Measurements from ENCODE around the gene ADAMTSL4. TPM values are rescaled to one million over a fixed set of nuclear protein-coding genes. Genes with fewer than 3 reads are reported as not detected.

ADAMTSL4 gene
- total RNA-seq, 4 donors from 2014 or later: 7.2 to 22.7 (median 18.0) TPM

DNA sequence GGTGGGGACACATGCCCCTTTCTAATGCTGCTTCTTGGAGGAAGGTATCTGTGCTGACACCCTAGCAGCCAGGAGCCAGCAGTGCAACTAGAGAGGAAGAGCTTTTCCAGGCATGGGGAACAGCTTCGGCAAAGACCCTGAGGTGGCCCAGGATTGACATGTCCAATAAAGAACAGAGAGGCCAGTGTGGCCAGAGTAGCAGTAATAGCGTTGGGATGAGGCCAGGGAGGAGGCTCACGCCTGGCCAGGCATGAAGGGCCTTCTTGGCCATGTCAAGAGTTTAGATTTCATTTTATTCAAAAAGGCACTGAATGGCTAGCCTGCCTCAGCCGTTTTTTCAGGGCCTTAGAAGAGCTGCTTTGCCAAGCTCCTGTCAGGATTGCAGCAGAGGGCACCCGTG is 16.3 kb upstream of the ADAMTSL4 start:
- no peak overlapping the region for H3K4me3 ChIP-seq
- no peaks in the 10 kb centered on the region for H3K9me3 ChIP-seq
- H3K36me3 ChIP-seq: no peaks in the 10 kb centered on the region
- 25% methylated on average over 5 of the region's 5 CpGs for WGBS
- H3K27ac ChIP-seq: peak overlapping the region; percentile 72
- H3K4me1 ChIP-seq: peaks cover 19% of the 10 kb centered on the region
- TF ChIP-seq POLR2A (IDR thresholded peaks at IDR 0.05) (no peak), EP300 (IDR thresholded peaks at IDR 0.05) (no peak), POLR2AphosphoS5 (IDR thresholded peaks at IDR 0.05) (no peak)
- TF ChIP-seq, protein P1, sequence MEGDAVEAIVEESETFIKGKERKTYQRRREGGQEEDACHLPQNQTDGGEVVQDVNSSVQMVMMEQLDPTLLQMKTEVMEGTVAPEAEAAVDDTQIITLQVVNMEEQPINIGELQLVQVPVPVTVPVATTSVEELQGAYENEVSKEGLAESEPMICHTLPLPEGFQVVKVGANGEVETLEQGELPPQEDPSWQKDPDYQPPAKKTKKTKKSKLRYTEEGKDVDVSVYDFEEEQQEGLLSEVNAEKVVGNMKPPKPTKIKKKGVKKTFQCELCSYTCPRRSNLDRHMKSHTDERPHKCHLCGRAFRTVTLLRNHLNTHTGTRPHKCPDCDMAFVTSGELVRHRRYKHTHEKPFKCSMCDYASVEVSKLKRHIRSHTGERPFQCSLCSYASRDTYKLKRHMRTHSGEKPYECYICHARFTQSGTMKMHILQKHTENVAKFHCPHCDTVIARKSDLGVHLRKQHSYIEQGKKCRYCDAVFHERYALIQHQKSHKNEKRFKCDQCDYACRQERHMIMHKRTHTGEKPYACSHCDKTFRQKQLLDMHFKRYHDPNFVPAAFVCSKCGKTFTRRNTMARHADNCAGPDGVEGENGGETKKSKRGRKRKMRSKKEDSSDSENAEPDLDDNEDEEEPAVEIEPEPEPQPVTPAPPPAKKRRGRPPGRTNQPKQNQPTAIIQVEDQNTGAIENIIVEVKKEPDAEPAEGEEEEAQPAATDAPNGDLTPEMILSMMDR (IDR thresholded peaks at IDR 0.05): no peak
- no peaks in the 10 kb centered on the region for H3K27me3 ChIP-seq
- no peak for DNase-seq (ENCODE audit: low spot score in 2 of 2)

DNA sequence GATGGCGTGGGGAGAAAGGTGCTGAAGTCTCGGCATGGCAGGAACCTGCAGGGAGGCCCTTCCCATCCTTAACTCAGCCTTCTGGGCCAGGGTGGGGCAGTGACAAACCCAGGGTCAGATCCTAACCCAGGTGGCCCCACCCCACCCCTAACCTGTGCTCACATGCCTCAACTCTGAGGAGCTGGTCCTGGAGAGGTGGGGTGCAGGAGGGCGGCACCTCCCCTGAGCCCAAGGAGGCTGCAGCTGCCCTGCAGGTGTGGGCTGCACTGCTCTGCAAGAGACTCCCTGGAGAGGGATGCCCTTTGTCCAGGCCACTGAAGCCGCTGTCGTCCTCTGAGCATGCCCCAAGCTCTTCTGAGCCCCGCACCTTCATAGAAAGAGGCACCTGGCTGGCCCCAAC is 15.2 kb upstream of the ADAMTSL4 start:
- 71% methylated on average over 2 of the region's 6 CpGs for WGBS
- H3K36me3 ChIP-seq: no peaks in the 10 kb centered on the region
- no peak overlapping the region for H3K4me3 ChIP-seq
- TF ChIP-seq POLR2A (IDR thresholded peaks at IDR 0.05) (no peak), POLR2AphosphoS5 (IDR thresholded peaks at IDR 0.05) (no peak), EP300 (IDR thresholded peaks at IDR 0.05) (no peak)
- TF ChIP-seq, protein P1 (IDR thresholded peaks at IDR 0.05): no peak
- no peaks in the 10 kb centered on the region for H3K27me3 ChIP-seq
- no peaks in the 10 kb centered on the region for H3K9me3 ChIP-seq
- H3K4me1 ChIP-seq: peaks cover 28% of the 10 kb centered on the region
- peak overlapping the region; percentile 40 for H3K27ac ChIP-seq
- no peak for DNase-seq (ENCODE audit: low spot score in 2 of 2)

DNA sequence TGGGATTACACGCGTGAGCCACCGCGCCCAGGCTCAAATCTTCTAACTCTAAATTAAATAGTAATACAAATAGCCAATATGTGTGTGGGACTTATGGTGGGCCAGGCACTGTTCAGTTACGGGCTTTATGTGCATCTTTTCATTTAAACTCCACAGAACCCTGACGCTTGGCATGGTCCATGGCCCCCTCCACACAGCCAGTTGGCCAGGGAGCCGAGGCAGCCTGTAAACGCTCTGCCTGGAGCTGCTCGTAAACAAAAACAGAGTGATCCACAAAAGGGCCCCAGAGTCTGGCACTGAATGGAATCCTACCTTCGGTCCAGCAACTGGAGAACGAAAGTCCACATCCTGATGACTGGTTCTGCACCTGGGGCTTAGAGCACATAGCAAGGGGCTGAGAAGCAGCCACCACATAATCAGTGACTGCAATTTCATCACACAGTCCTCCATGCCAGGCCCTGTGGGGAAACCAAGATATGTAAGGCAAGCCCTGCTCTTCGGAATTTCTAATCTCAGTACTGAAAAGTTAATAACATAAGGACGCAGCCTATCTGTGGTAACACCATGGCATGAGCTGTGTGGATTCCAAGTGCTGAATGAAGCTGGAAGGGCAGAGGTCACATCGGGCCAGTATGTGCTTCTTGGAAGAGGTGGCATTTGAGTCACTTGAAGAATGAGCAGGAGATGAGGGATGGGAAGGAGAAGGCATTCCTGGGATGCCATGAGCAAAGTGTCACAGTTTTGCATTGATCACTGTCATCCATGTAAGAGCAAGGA is 13.5 kb upstream of the ADAMTSL4 start:
- H3K27ac ChIP-seq: peak overlapping the region; percentile 36

DNA sequence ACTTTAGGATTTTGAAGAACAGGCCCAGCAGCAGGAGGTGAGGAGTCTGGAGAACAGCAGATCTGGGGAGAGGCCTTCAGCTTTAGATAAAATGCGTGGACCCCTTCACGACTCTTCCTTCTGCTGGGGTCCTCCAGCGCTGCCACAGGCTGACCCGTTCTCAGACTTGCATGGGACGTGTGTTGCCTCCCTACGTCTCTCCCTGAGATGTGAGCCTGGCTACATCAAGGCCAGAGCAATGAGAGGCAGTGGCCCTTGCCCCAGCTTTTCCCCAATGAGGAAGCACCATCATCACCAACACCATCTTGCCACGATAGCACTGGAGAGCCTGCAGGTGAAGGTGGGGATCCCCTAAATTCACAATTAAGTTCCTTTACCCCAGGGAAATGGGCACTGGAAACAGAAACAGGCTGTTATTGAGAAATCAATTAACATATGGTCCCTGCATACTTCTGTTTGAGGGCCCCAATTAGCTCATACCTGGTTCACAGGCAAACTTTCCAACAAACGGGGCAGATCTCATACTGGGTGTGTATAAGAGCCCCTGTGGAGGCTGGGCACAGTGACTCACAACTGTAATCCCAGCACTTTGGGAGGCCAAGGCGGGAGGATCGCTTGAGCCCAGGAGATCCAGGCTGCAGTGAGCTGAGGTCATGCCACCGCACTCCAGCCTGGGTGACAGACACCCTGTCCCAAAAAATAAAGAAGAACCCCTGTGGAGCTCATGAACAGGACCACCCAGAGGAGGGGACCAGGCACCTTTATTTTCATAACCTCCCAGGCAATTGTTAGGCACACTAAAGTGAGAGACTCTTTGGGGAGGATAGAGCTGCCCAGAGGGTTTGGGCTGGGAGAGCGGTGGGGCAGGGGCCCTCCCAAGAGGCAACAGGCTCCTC is 12.1 kb upstream of the ADAMTSL4 start:
- no peaks in the 10 kb centered on the region for H3K27me3 ChIP-seq
- H3K9me3 ChIP-seq: no peaks in the 10 kb centered on the region
- peaks cover 28% of the 10 kb centered on the region for H3K4me1 ChIP-seq
- no peak for DNase-seq (ENCODE audit: low spot score in 2 of 2)
- H3K36me3 ChIP-seq: no peaks in the 10 kb centered on the region
- WGBS: 88% methylated on average over 9 of the region's 12 CpGs
- no peak for TF ChIP-seq POLR2AphosphoS5 (IDR thresholded peaks at IDR 0.05)
- TF ChIP-seq POLR2A (IDR thresholded peaks at IDR 0.05): no peak
- no peak for TF ChIP-seq EP300 (IDR thresholded peaks at IDR 0.05)
- TF ChIP-seq, protein P1 (IDR thresholded peaks at IDR 0.05): no peak
- H3K27ac ChIP-seq: peak overlapping the region; percentile 59
- H3K4me3 ChIP-seq: no peak overlapping the region

More for the DNA sequence above, 13.5 kb upstream of the ADAMTSL4 start:
- H3K36me3 ChIP-seq: no peaks in the 10 kb centered on the region
- WGBS: 89% methylated on average over 14 of the region's 14 CpGs
- TF ChIP-seq, protein P1 (IDR thresholded peaks at IDR 0.05): no peak
- no peak for TF ChIP-seq POLR2A (IDR thresholded peaks at IDR 0.05)
- TF ChIP-seq EP300 (IDR thresholded peaks at IDR 0.05): no peak
- no peak for TF ChIP-seq POLR2AphosphoS5 (IDR thresholded peaks at IDR 0.05)
- no peaks in the 10 kb centered on the region for H3K9me3 ChIP-seq
- peaks cover 28% of the 10 kb centered on the region for H3K4me1 ChIP-seq
- no peak overlapping the region for H3K4me3 ChIP-seq
- no peak for DNase-seq (ENCODE audit: low spot score in 2 of 2)
- H3K27me3 ChIP-seq: no peaks in the 10 kb centered on the region
